SK-N-SH treated with all-trans-retinoic acid at 6 μM for 48 hours (cell line): Measurements from ENCODE around the gene PPP2R2C.

Source experiments
- ATAC-seq: fragments of 200-7000 bp; cut with Tn5 transposase; 3 replicates; pipeline ENCODE4 v1.9.1; 2020; ENCODE audit warnings: mild to moderate bottlenecking, moderate library complexity
- ARNTL ChIP-seq: fragments of 450-650 bp; formaldehyde crosslinking; IDR thresholded peaks from 2 replicates; pipeline ENCODE4 v1.5.0; 2020; ENCODE audit warnings: low read depth, mild to moderate bottlenecking, moderate library complexity, borderline replicate concordance
- BACH2 ChIP-seq: fragments of 250-450 bp; sonication (Bioruptor Pico); IDR thresholded peaks from 2 replicates; pipeline ENCODE4 v1.9.0; 2021; ENCODE audit warnings: mild to moderate bottlenecking, borderline replicate concordance
- CREB5 ChIP-seq: fragments of 250-450 bp; sonication (Bioruptor Pico); IDR thresholded peaks from 2 replicates; pipeline ENCODE4 v1.5.1; 2020; ENCODE audit warnings: low read depth, mild to moderate bottlenecking, moderate library complexity
- CSDC2 ChIP-seq: fragments of 250-450 bp; sonication (Bioruptor Pico); IDR thresholded peaks from 2 replicates; pipeline ENCODE4 v1.5.0; 2020; ENCODE audit warnings: mild to moderate bottlenecking, moderate library complexity
- ESRRG ChIP-seq: fragments of 250-450 bp; sonication (Bioruptor Pico); IDR thresholded peaks from 2 replicates; pipeline ENCODE4 v1.6.1; 2021; ENCODE audit warnings: mild to moderate bottlenecking
- GLIS3 ChIP-seq: fragments of 250-450 bp; sonication (Bioruptor Pico); IDR thresholded peaks from 2 replicates; pipeline ENCODE4 v1.5.0; 2020; ENCODE audit warnings: mild to moderate bottlenecking, moderate library complexity
- ISL1 ChIP-seq: fragments of 250-450 bp; sonication (Bioruptor Pico); IDR thresholded peaks from 2 replicates; pipeline ENCODE4 v2.1.2; 2022; ENCODE audit warnings: mild to moderate bottlenecking, moderate library complexity
- PATZ1 ChIP-seq: fragments of 250-450 bp; sonication (Bioruptor Pico); IDR thresholded peaks from 2 replicates; pipeline ENCODE4 v1.8.0; 2020; ENCODE audit warnings: mild to moderate bottlenecking, moderate library complexity, borderline replicate concordance
- POU6F1 ChIP-seq: fragments of 250-450 bp; sonication (Bioruptor Pico); IDR thresholded peaks from 2 replicates; pipeline ENCODE4 v1.8.0; 2021; ENCODE audit warnings: low read depth, mild to moderate bottlenecking, moderate library complexity, borderline replicate concordance
- PPARA ChIP-seq: fragments of 250-450 bp; sonication (Bioruptor Pico); IDR thresholded peaks from 2 replicates; pipeline ENCODE4 v1.5.0; 2020; ENCODE audit warnings: mild to moderate bottlenecking, borderline replicate concordance
- RARB ChIP-seq: fragments of 250-450 bp; sonication (Bioruptor Pico); IDR thresholded peaks from 2 replicates; pipeline ENCODE4 v1.8.0; 2021; ENCODE audit warnings: mild to moderate bottlenecking, moderate library complexity
- SNAI2 ChIP-seq: fragments of 250-450 bp; sonication (Bioruptor Pico); IDR thresholded peaks from 2 replicates; pipeline ENCODE4 v1.5.0; 2020; ENCODE audit warnings: mild to moderate bottlenecking, moderate library complexity
- TCF4 ChIP-seq: fragments of 250-450 bp; sonication (Bioruptor Pico); IDR thresholded peaks from 2 replicates; pipeline ENCODE4 v1.8.0; 2021; ENCODE audit warnings: mild to moderate bottlenecking, moderate library complexity, borderline replicate concordance
- TOX ChIP-seq: fragments of 250-450 bp; sonication (Bioruptor Pico); IDR thresholded peaks from 2 replicates; pipeline ENCODE4 v1.8.0; 2021; ENCODE audit warnings: mild to moderate bottlenecking, moderate library complexity, borderline replicate concordance
- TSHZ2 ChIP-seq: fragments of 250-450 bp; sonication (Bioruptor Pico); IDR thresholded peaks from 2 replicates; pipeline ENCODE4 v1.5.0; 2020; ENCODE audit warnings: mild to moderate bottlenecking, moderate library complexity
- ZC3H10 ChIP-seq: fragments of 250-450 bp; sonication (Bioruptor Pico); IDR thresholded peaks from 2 replicates; pipeline ENCODE4 v1.5.1; 2021; ENCODE audit warnings: mild to moderate bottlenecking, moderate library complexity
- ZFP3 ChIP-seq: fragments of 250-450 bp; sonication (Bioruptor Pico); IDR thresholded peaks from 2 replicates; pipeline ENCODE4 v1.5.0; 2020; ENCODE audit warnings: mild to moderate bottlenecking, moderate library complexity
- ZFP30 ChIP-seq: fragments of 450-650 bp; formaldehyde crosslinking; IDR thresholded peaks from 2 replicates; pipeline ENCODE4 v1.5.0; 2022; ENCODE audit warnings: mild to moderate bottlenecking, moderate library complexity
- ZNF565 ChIP-seq: fragments of 450-650 bp; formaldehyde crosslinking; conservative IDR thresholded peaks from 2 replicates; pipeline ENCODE4 v1.5.0; 2020; ENCODE audit warnings: low read depth, mild to moderate bottlenecking, moderate library complexity
- ZNF70 ChIP-seq: fragments of 450-650 bp; formaldehyde crosslinking; IDR thresholded peaks from 2 replicates; pipeline ENCODE4 v1.5.0; 2020; ENCODE audit warnings: mild to moderate bottlenecking, moderate library complexity
- ZNF8 ChIP-seq: fragments of 450-650 bp; formaldehyde crosslinking; IDR thresholded peaks from 2 replicates; pipeline ENCODE4 v1.5.0; 2020; ENCODE audit warnings: mild to moderate bottlenecking, moderate library complexity

PPP2R2C gene

GRCh38 chr4:6441758-6442157 lies 30.7 kb downstream of the PPP2R2C start:
- TF ChIP-seq SNAI2 (CRISPR knock-in tag) (no peak), ZNF8 (CRISPR knock-in tag) (no peak), ISL1 (CRISPR knock-in tag) (no peak), PATZ1 (CRISPR knock-in tag) (no peak), CREB5 (no peak), TOX (CRISPR knock-in tag) (no peak), ESRRG (CRISPR knock-in tag) (no peak), RARB (CRISPR knock-in tag) (no peak), ZFP30 (CRISPR knock-in tag) (no peak), ARNTL (CRISPR knock-in tag) (no peak), TCF4 (no peak), ZNF565 (CRISPR knock-in tag) (no peak), TSHZ2 (CRISPR knock-in tag) (no peak), ZNF70 (CRISPR knock-in tag) (no peak), BACH2 (CRISPR knock-in tag) (no peak), GLIS3 (CRISPR knock-in tag) (no peak), ZC3H10 (CRISPR knock-in tag) (no peak), POU6F1 (CRISPR knock-in tag) (no peak), ZFP3 (CRISPR knock-in tag) (no peak)
- ATAC-seq = no peak

- TF ChIP-seq PPARA (CRISPR knock-in tag) (no peak), GLIS3 (CRISPR knock-in tag) (no peak), ZFP3 (CRISPR knock-in tag) (no peak), TCF4 (no peak), ZNF70 (CRISPR knock-in tag) (no peak), TSHZ2 (CRISPR knock-in tag) (no peak), TOX (CRISPR knock-in tag) (no peak), CSDC2 (CRISPR knock-in tag) (no peak), RARB (CRISPR knock-in tag) (no peak), BACH2 (CRISPR knock-in tag) (no peak), CREB5 (no peak)
- TF ChIP-seq, all 23 proteins: peak for 0
Observed at GRCh38 chr4:6441202-6441582, 31.2 kb downstream of the PPP2R2C start.

More at GRCh38 chr4:6441202-6441582, 31.2 kb downstream of the PPP2R2C start:
- no peak for ATAC-seq
